HG02943 (cell line): ENCODE measurements around the gene TRAM2.
A peak's percentile ranks its signal among the peaks of the same experiment; 100 is the strongest.

Experiments used
- ATAC-seq: cut with Tn5 transposase; IDR thresholded peaks from one replicate; pipeline ENCODE4 v1.9.1; 2021; ENCODE audit warnings: mild to moderate bottlenecking, low read depth, moderate library complexity; ENCODE audit not compliant: unreplicated experiment

The TRAM2 gene

GRCh38 chr6:52548999-52549398 lies 27.9 kb downstream of the TRAM2 start:
- no peak for ATAC-seq

DNA sequence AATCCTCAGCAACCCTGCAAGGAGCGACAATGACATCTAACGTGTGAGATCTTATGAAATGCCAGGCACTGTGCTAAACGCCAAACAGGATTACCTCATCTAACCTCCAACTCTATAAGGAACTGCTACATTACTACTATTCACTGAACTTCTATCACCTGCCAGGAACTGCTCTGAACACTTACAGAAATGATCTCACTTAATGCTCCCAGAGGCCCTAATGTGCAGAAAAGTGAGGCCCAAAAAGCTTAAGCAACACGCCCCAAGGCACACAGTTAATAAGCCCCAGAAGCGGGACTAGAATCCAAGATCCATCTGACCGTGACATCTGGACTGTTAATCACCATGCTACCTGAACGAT lies 28.5 kb downstream of the TRAM2 start:
- ATAC-seq = no peak

DNA sequence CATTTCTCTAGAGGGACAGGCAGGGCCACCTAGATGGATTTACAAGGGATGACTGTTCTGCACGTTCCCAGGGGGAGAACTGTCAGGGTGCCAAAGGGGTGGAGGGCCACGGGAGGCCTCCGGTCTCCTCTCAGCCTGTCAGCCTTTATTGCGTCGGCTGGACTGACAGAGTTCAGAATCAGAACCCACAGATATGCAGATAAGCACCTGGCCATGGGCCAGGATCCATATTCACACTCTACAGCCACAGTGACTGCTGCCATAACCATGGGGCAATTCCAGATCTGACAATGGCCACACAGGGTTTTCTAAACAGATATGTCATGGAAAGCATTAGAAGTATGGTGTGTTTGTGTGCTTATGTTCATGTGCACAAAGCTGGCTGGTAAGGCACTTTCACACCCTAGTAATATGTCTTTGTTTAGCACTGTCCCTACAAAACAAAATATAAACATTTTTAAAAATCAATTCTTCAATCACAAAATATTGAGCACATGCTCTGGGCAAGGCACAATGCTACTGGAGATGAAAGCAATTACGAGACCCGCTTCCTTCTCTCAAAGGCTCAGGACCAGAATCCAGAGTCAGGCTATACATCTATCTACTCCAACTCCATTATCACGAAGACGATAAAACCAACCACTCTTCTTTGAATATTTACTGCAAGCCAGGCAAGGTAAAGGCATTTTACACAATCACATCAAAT lies 29.1 kb downstream of the TRAM2 start:
- no peak for ATAC-seq

- peak; percentile 82 for ATAC-seq
Measured at GRCh38 chr6:52546678-52547077, 30.2 kb downstream of the TRAM2 start.

DNA sequence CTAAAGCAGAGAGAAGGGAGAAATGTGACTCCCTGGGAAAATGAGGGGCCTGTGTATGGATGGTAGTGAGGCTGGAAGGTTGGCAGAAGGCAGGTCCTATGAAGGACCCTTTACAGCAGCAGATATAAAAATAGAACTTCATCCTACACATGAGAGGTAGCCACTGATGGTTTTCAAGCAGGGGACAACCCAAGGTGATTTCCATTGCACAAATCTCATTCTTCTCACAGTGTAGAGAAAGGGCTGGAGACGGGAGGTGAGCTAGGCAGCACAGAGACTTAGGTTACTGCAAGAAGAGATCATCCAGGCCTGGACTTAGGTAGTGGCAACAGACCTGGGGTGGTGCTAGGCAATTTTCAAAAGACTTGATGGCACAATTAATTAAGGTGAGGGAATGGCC lies 30.7 kb downstream of the TRAM2 start:
- ATAC-seq = peak; percentile 38

- ATAC-seq = no peak
Measured at GRCh38 chr6:52545406-52546119, 31.3 kb downstream of the TRAM2 start.

GRCh38 chr6:52544602-52545405 lies 32.1 kb downstream of the TRAM2 start:
- no peak for ATAC-seq

GRCh38 chr6:52543729-52544601 lies 32.9 kb downstream of the TRAM2 start:
- no peak for ATAC-seq

DNA sequence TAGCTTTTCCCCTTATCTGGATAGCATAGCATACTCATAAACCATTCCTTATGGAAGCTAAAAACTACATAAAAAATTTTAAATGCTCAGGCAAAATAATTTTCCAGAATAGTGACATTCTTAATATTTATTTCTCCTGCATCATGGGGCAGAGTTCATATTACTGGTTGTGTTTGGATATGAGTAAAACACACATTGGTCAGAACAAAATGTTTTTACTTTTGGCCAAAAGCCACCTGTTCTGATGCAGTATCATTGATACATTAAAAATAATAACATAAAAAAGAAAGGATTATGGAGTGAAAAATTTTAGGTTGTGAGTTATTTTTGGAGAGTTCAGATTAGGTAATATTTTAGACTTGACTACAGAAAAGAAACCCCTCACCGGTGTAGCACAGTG lies 33.6 kb downstream of the TRAM2 start:
- no peak for ATAC-seq

DNA sequence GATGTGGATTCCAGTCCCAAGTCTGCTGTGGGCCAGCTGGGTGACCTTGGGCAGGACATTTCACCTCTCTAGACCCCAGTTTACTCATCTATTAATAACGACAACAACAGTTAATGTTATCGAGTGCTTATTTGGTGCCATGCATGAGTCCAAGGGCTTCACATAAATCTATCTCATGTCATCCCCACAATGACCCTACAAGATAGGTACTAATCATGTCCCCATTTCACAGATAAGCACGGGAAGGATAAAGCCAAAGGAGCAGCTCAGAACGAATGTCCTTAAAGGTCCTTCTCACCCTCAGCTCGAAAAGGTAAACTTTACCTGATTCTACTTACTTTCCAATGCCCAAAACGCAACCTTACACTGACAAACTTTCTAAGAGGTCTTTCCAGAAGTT lies 35.7 kb downstream of the TRAM2 start:
- ATAC-seq = no peak

DNA sequence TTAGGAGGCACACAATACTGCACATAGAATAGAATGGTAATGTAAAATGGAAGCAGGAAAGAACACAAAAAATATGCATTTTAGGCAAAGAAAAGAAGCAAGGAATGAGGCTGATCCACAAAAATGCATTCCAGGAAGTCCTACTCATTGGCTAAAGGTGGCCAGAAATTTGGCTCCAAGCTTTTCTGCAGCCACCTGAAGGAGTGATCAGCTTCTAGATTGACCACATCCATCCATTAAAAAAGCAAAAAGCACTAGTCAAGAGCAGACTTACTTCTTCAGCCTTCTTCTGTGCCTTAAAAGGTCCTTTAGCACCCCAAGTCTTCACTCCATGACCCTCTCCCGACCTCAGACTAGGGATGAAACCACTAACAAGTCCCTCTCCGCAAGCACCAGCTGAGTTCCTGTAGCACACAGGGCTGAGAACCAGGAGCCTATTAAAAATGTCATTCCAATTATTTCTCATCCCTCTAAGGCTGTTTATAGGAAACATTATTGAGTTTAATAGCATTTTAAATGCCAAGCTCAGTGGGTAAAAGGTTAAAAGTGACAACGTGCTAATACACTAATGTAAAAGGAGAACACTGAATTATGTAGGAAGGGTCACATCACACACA lies 36.5 kb downstream of the TRAM2 start:
- ATAC-seq = no peak

DNA sequence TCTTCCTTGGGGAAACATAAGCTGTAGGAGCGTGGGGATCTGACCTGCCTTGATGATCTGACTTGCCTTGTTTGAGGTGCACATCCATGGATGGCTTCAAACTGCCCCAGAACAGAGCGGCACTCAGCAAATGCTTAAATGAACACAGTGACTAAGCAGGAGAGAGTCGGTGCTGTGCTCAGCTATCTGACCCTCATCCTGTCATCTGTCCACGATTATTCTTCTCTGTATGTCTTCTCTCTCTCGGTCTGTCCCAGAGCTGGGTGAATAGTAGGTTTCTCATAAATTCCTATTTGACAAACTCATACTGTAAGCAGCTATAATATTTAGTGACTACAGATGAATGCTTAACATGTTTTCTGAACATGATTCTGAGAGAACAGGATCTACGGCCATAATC lies 37.3 kb downstream of the TRAM2 start:
- ATAC-seq = no peak

DNA sequence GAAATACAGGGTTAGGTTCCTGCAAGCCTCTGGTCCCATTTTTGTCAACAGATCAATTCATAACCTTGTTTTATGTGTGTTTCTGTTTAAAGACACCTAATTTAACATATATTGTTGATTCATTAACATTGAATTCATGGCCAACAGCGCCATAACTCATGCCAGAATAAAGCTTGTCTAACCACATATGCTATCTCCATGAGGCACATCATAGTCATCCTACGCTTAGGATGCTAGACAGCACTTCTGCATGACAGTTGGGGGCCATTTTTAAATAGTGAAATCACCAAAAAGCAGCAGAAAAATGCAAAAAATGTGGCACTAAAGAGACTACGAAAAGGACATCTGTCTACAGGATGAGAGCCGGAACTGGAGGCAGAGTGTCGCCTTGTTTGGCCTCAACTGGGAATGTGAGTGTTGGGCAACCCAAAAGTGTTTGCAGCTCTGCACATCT lies 37.9 kb downstream of the TRAM2 start:
- no peak for ATAC-seq

GRCh38 chr6:52538252-52538900 lies 38.5 kb downstream of the TRAM2 start:
- ATAC-seq = no peak

- peak; percentile 58 for ATAC-seq
Measured at GRCh38 chr6:52537001-52537753, 39.7 kb downstream of the TRAM2 start.

- peak; percentile 45 for ATAC-seq
Measured at GRCh38 chr6:52536424-52536916, 40.4 kb downstream of the TRAM2 start.

DNA sequence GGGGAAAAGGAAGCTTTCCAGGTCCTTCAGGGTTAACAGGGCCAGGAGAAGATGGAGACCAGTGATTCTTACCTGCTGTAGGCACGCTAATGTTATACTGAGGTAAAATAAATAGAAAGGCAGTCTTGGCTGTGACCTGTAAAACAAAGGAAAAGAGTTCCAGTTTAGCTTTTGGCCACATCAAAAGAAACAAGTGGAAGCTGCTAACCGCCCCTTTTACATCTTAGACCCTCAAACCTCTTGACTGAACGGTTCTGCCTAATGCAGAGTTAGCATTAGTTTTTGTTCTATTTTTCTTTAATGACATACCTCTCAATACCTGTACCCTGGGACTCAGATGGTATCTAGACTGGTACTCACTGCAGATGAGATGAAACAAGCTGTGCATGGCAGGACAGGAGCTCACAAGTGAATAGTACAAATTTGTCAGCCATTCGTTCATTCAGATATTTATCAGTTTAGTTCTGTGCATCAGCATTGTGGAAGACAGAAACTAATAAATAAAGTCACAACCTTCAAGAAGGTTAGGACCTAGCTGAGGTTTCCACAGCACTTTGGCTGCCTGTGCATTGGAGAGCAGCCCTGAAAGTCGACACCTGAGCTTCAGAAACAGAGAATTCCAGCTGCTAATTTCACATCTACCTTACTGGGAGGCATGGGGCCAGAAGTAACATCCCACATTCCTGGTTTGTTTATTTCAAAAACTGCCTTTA lies 41.0 kb downstream of the TRAM2 start:
- ATAC-seq = no peak

DNA sequence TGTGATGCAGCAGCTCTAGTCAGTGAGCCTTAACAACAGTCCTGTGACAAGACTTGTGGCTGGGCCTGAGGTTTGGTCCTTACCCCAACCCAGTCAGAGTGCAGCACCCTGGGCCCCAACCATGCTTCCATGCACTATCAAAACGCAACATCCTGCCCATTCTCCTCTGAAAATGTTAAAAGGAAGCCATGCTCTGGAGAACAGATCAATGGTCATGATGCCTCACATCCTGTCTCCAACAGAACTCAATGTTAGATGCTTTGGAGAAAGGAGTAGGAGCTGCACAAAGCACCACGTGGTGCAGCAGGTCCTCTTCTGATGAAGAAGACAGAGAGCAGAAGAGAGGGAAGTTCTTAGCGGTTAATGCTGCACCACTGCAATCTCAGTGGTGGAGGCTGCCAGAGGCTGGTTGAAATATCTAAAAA lies 41.9 kb downstream of the TRAM2 start:
- ATAC-seq = no peak
